PC-9 (cell line): ENCODE measurements around the gene CD163L1. TPM values are rescaled to one million over a fixed set of nuclear protein-coding genes. Genes with fewer than 3 reads are reported as not detected.

Experiments
- BruUV-seq: library from RNA; stranded (reverse); fragments of 400-500 nt; replicated peaks from 2 replicates; lab custom pipeline; 2021; lab: Mats Ljungman, UMichigan
- CTCF ChIA-PET: fragments of 300-600 bp; sonication (Branson Sonifier 250); formaldehyde crosslinking; loops from one replicate; lab custom pipeline; 2022; ENCODE audit warnings: antibody characterized with exemption; lab: Charles Lee
- POLR2A ChIA-PET: fragments of 300-600 bp; sonication (Branson Sonifier 250); formaldehyde crosslinking; loops from one replicate; lab custom pipeline; 2022; ENCODE audit warnings: antibody characterized with exemption; ENCODE audit not compliant: unreplicated experiment; lab: Charles Lee
- DNase-seq, 2 experiments: peaks; one replicate each; pipeline versions ENCODE4 v3.0.0 to v3.0.0-alpha.2; 2015 to 2022; ENCODE audit warnings: mixed read lengths in 1 of 2
- H2AFZ ChIP-seq: fragments of 200-600 bp; sonication (generic); 2 replicates; pipeline ENCODE4 v1.8.1; 2017; ENCODE audit warnings: antibody characterized with exemption
- H3F3A ChIP-seq: fragments of 200-600 bp; sonication (generic); 2 replicates; pipeline ENCODE4 v1.8.1; 2017; ENCODE audit warnings: antibody characterized with exemption, mild to moderate bottlenecking, low read depth; ENCODE audit not compliant: insufficient read depth
- H3K27ac ChIP-seq: fragments of 200-600 bp; sonication (generic); 2 replicates; pipeline ENCODE4 v1.6.1; 2016; ENCODE audit warnings: mixed run types
- H3K27me3 ChIP-seq: fragments of 200-600 bp; sonication (generic); 2 replicates; pipeline ENCODE4 v1.6.1; 2016; ENCODE audit warnings: low read depth, mixed run types; ENCODE audit not compliant: insufficient read depth
- H3K36me3 ChIP-seq: fragments of 200-600 bp; sonication (generic); 2 replicates; pipeline ENCODE4 v1.6.1; 2016; ENCODE audit warnings: low read depth, mixed run types
- H3K4me1 ChIP-seq: fragments of 200-600 bp; sonication (generic); replicated peaks from 2 replicates; pipeline ENCODE4 v1.6.1; 2016; ENCODE audit warnings: mixed run types; ENCODE audit not compliant: insufficient read depth
- H3K4me2 ChIP-seq: fragments of 200-600 bp; sonication (generic); 2 replicates; pipeline ENCODE4 v1.6.1; 2017; ENCODE audit warnings: mixed run types
- H3K4me3 ChIP-seq: fragments of 200-600 bp; sonication (generic); 2 replicates; pipeline ENCODE4 v1.6.1; 2016; ENCODE audit warnings: mixed run types
- H3K79me2 ChIP-seq: fragments of 200-600 bp; sonication (generic); 2 replicates; pipeline ENCODE4 v1.6.1; 2017; ENCODE audit warnings: low read depth, mixed run types
- H3K9me2 ChIP-seq: fragments of 200-600 bp; sonication (generic); 2 replicates; pipeline ENCODE4 v1.8.1; 2017; ENCODE audit warnings: mild to moderate bottlenecking; ENCODE audit not compliant: insufficient read depth
- H3K9me3 ChIP-seq: fragments of 200-600 bp; sonication (generic); 2 replicates; pipeline ENCODE4 v1.8.1; 2016; ENCODE audit warnings: low read depth; ENCODE audit not compliant: insufficient read depth
- H4K20me1 ChIP-seq: fragments of 200-600 bp; sonication (generic); 2 replicates; pipeline ENCODE4 v1.8.1; 2017; ENCODE audit not compliant: insufficient read depth
- EZH2 ChIP-seq: fragments of 200-600 bp; sonication (generic); IDR thresholded peaks from 2 replicates; pipeline ENCODE4 v1.8.0; 2017; ENCODE audit warnings: antibody characterized with exemption, low read depth
- intact Hi-C: fragments of 100-400 bp; cut with micrococcal nuclease; formaldehyde crosslinking; loops from one replicate; pipeline ENCODE4 v1.10.0; 2022; ENCODE audit not compliant: unreplicated experiment
- total RNA-seq: library from RNA; stranded (reverse); gene quantifications from 2 replicates; pipeline ENCODE4 v1.2.3, GENCODE V29; 2021
- TF ChIP-seq, protein P1 (sequence below): fragments of 200-600 bp; sonication (generic); conservative IDR thresholded peaks from 2 replicates; pipeline ENCODE4 v1.6.1; 2017; ENCODE audit warnings: mixed run types, antibody characterized with exemption, mild to moderate bottlenecking, moderate library complexity

Gene CD163L1
- total RNA-seq, 1 experiment from 2014 or later: 69.3 TPM

DNA sequence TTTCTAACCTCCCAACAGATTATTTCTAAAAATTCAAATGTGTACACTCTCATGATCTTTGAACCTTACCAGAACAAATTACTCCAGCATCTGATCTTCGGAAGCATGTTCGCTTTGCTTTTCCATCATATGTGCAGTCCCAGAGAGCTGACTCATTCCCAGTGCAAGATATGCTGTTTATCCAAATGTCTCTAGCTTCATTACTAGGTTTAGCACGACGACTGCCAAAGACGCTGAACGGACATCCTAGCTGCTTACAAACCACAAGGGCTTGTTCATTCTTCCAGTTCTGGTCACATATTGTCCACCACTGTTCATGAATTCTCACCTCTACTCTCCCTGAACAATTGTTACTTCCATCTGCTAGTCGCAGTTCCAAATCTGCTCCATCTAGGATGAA lies 40.5 kb downstream of the CD163L1 start:
- no peak overlapping the region for H2AFZ ChIP-seq
- H3K4me3 ChIP-seq: no peak overlapping the region
- TF ChIP-seq EZH2: no peak
- TF ChIP-seq, protein P1, sequence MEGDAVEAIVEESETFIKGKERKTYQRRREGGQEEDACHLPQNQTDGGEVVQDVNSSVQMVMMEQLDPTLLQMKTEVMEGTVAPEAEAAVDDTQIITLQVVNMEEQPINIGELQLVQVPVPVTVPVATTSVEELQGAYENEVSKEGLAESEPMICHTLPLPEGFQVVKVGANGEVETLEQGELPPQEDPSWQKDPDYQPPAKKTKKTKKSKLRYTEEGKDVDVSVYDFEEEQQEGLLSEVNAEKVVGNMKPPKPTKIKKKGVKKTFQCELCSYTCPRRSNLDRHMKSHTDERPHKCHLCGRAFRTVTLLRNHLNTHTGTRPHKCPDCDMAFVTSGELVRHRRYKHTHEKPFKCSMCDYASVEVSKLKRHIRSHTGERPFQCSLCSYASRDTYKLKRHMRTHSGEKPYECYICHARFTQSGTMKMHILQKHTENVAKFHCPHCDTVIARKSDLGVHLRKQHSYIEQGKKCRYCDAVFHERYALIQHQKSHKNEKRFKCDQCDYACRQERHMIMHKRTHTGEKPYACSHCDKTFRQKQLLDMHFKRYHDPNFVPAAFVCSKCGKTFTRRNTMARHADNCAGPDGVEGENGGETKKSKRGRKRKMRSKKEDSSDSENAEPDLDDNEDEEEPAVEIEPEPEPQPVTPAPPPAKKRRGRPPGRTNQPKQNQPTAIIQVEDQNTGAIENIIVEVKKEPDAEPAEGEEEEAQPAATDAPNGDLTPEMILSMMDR: no peak
- no peaks in the 10 kb centered on the region for H4K20me1 ChIP-seq
- ChIA-PET CTCF (no interaction called here), POLR2A (no interaction called here)
- H3F3A ChIP-seq: no peaks in the 10 kb centered on the region
- no peaks in the 10 kb centered on the region for H3K9me2 ChIP-seq
- no peaks in the 10 kb centered on the region for H3K9me3 ChIP-seq
- intact Hi-C loops: no loop called here
- H3K27ac ChIP-seq: no peak overlapping the region
- no TSS peak for BruUV-seq
- H3K27me3 ChIP-seq: no peaks in the 10 kb centered on the region
- no peaks in the 10 kb centered on the region for H3K79me2 ChIP-seq
- H3K4me2 ChIP-seq: no peak overlapping the region
- H3K4me1 ChIP-seq: no peaks in the 10 kb centered on the region
- no peak for DNase-seq
- no peaks in the 10 kb centered on the region for H3K36me3 ChIP-seq

DNA sequence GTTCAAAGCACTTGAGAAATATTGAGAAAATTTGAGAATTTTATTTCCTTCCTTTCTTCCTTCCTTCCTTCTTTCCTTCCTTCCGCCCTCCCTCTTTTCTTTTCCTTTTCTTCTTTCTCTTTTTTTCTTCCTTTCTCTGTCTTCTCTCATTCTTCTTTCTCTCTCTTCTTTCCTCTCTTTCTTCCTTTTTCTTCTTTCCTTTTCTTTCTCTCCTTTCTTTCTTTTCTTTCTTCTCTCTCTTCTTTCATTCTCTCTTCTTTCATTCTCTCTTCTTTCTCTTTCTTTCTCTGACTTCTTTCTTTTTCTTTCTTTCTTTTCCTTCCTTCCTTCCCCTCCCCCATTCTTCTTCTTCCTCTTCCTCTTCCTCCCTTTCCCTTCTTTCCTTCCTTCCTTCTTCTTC lies 44.9 kb downstream of the CD163L1 start:
- BruUV-seq: no TSS peak
- Histone ChIP-seq H4K20me1 (no peaks in the 10 kb centered on the region), H3K9me3 (no peaks in the 10 kb centered on the region), H3K4me1 (no peaks in the 10 kb centered on the region), H3K36me3 (no peaks in the 10 kb centered on the region), H3K9me2 (no peaks in the 10 kb centered on the region), H2AFZ (no peak overlapping the region), H3F3A (no peaks in the 10 kb centered on the region), H3K27ac (no peak overlapping the region), H3K4me3 (no peak overlapping the region), H3K79me2 (no peaks in the 10 kb centered on the region), H3K4me2 (no peak overlapping the region), H3K27me3 (no peaks in the 10 kb centered on the region)
- no peak for DNase-seq
- POLR2A ChIA-PET: no interaction called here
- CTCF ChIA-PET: no interaction called here
- no peak for TF ChIP-seq EZH2
- TF ChIP-seq, protein P1: no peak
- intact Hi-C loops: no loop called here

GRCh38 chr12:7396418-7396817 lies 47.5 kb downstream of the CD163L1 start:
- H3K27me3 ChIP-seq: no peaks in the 10 kb centered on the region
- CTCF ChIA-PET: no interaction called here
- H3K4me3 ChIP-seq: no peak overlapping the region
- no peak for DNase-seq
- H3K27ac ChIP-seq: no peak overlapping the region
- POLR2A ChIA-PET: no interaction called here
- TF ChIP-seq EZH2: no peak
- TF ChIP-seq, protein P1: no peak
- no TSS peak for BruUV-seq
- no peaks in the 10 kb centered on the region for H3K9me3 ChIP-seq
- H3K9me2 ChIP-seq: no peaks in the 10 kb centered on the region
- no peak overlapping the region for H2AFZ ChIP-seq
- no peaks in the 10 kb centered on the region for H3K4me1 ChIP-seq
- intact Hi-C loops: no loop called here
- no peaks in the 10 kb centered on the region for H3K79me2 ChIP-seq
- H4K20me1 ChIP-seq: no peaks in the 10 kb centered on the region
- H3K4me2 ChIP-seq: no peak overlapping the region
- no peaks in the 10 kb centered on the region for H3K36me3 ChIP-seq
- no peaks in the 10 kb centered on the region for H3F3A ChIP-seq
